ENCODE measurements around the gene PRR11. TPM values are rescaled to one million over a fixed set of nuclear protein-coding genes. Genes with fewer than 3 reads are reported as not detected.
A peak's percentile ranks its signal among the peaks of the same experiment; 100 is the strongest.
"Not testable (repeated sequence)": the region's sequence is repeated elsewhere in the genome, so short reads cannot be mapped to it uniquely, and the experiment has no call there.

The PRR11 gene
- total RNA-seq, 1 experiment from 2014 or later, result 14.7 TPM

- no peak for DNase-seq (ENCODE audit: low read depth)
These were observed 4.0 kb upstream of the PRR11 start for GRCh38 chr17:59151591-59151990.

DNA sequence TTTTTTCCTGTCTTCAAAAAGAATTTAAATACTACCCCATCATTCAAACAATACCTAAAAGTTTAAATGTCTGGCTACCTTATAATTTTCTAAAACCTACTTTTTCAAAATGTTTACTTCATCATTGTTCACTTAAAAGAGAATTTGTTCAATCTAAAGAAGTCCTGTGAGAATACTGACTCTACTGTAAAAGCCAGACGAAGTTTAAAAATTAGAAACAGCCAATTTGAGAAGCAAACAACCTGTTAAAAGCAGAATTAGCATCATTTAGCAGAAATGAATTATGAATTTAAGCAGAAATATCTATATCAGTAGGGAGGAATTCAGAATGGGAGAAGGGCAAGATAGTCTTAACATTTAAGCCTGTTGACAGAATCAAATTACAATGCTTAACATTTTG is 2.6 kb upstream of the PRR11 start:
- DNase-seq (ENCODE audit: low read depth), result no peak

GRCh38 chr17:59154292-59154720 is 1.2 kb upstream of the PRR11 start:
- DNase-seq (ENCODE audit: low read depth), result peak; percentile 63

DNA sequence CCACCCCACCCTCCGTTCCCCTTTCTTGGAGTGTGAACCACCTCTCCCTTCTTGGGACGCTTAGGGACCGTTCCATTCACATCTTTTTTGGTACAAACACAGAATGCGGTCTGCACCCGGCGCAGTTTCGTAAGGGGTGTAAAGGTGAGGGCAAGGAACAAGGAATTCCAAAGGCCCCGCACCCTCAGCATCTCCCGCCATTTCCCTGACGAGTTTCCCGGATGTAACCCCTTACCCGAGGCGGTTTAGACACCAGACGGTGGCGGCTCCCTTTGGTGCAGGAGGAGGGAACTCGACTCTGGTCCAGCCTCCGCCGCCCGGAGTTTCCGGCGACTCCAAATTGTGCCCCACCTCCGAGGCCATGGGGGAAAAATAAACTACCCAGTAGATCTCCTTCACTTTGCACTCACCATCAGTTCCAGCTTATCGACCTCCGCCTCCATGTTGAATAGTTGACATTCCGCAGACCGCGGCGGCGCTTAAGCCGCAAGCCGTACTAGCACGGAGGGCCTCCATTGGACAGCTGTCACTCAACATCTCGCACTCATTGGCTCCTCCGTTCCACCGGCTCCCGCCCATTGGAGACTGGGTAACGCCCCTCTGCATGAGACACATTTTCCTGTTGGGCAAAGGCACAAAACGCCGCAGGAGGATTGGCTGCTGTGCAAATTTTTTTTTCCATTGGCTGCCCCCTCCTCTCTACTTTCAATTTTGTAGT is 666 bp upstream of the PRR11 start, which contains the start of gene SKA2:
Gene SKA2, minus strand, starts transcription at position 466 of the 718 bp plus-strand sequence. Its CDS starts 23 bp downstream, at position 443.
- DNase-seq (ENCODE audit: low read depth), result no peak

- no peak for DNase-seq (ENCODE audit: low read depth)
These were observed 4.8 kb downstream of the PRR11 start for GRCh38 chr17:59160157-59161025.

DNA sequence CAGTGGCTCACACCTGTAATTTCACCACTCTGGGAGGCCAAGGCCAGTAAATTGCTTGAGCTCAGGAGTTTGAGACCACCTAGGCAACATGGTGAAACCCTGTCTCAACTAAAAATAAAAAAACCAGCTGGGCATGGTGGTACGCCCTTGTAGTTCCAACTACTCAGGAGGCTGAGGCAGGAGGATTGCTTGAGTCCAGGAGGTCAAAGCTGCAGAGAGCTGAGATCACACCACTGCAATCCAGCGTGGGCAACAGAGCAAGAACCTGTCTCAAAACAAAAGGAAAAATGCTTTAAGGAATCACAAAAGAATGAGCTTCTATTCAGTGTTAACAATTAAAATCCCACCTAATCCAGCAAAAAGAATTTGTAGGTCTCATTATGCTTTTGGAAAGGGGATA is 5.9 kb downstream of the PRR11 start:
- DNase-seq (ENCODE audit: low read depth), result no peak

GRCh38 chr17:59165933-59166342 is 10.4 kb downstream of the PRR11 start:
- peak; percentile 11 for DNase-seq (ENCODE audit: low read depth)

DNA sequence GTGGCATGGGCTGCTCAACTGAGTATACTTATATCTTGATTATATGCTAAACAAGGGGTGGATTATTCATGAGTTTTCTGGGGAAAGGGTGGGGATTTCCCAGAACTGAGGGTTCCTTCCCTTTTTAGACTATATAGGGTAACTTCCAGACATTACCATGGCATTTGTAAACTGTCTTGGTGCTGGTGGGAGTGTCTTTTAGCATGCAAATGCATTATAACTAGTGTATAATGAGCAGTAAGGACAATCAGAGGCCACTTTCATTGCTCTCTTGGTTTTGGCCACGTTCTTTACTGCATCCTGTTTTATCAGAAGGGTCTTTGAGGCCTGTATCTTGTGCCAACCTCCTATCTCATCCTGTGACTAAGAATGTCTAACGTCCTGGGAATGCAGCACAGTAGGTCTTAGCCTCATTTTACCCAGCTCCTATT is 12.0 kb downstream of the PRR11 start:
- DNase-seq (ENCODE audit: low read depth), result peak; percentile 39

DNA sequence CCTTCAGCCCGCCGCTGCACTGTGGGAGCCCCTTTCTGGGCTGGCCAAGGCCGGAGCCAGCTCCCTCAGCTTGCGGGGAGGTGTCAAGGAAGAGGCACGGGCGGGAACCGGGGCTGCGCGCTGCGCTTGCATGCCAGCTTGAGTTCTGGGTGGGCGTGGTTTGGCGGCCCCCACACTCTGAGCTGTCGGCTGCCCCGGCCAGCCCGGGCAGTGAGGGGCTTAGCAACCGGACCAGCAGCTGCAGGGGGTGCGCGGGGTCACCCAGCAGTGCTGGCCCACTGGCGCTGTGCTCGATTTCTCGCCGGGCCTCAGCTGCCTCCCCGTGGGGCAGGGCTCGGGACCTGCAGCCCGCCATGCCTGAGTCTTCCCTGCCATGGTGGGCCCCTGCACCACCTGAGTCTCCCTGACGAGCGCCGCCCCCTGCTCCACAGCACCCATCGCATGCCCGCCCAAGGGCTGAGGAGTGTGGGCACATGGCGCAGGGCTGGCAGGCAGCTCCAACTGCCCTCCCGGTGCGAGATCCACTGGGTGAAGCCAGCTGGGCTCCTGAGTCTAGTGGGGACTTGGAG is 17.0 kb downstream of the PRR11 start:
- DNase-seq (ENCODE audit: low read depth), result no peak

GRCh38 chr17:59174671-59175070 is 19.1 kb downstream of the PRR11 start:
- no peak for DNase-seq (ENCODE audit: low read depth)

- DNase-seq (ENCODE audit: low read depth), result no peak
These were observed 19.5 kb downstream of the PRR11 start for GRCh38 chr17:59175076-59175475.

GRCh38 chr17:59178266-59178985 is 22.9 kb downstream of the PRR11 start:
- DNase-seq (ENCODE audit: low read depth), result peak; percentile 19

DNA sequence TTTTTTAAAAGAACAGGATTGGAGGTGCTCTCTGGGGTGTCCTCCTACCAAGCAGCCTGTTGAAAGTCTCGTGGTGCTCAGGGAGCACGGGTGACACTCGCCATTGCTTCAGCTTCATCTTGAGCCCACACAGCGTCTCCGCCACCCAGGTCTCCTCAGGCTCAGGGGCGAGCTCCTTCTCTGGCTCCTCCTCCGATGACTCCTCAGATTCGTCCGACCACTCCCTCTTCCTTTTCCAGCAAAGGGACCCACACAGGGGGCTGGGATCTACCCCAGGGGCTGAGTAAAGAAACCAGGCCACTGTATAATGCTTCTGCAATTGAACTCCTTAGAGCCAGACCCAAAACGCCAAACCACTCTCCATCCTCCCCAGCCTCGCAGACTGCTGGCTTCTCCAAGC is 24.1 kb downstream of the PRR11 start:
- DNase-seq (ENCODE audit: low read depth), result not testable (repeated sequence)

- no peak for DNase-seq (ENCODE audit: low read depth)
These were observed 25.1 kb downstream of the PRR11 start for GRCh38 chr17:59180626-59181025.

GRCh38 chr17:59181481-59181880 is 25.9 kb downstream of the PRR11 start:
- no peak for DNase-seq (ENCODE audit: low read depth)

DNA sequence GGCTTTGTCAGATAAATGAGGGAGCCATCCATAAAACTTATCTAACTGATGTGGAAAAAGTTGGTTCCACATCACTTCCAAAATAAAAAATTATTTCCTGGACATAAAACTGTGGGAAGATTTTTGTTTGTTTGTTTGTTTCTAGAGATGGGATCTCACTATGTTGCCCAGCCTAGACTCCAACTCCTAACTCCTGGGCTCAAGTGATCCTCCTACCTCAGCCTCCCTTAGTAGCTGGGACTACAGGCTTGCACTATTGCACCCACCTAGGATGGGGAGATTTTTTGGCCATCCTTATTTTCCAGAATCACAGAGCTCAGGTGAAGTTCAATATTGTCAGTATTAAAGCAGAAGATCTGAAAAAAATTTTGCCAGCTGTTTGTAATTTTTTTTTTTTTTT is 30.5 kb downstream of the PRR11 start:
- DNase-seq (ENCODE audit: low read depth), result no peak

DNA sequence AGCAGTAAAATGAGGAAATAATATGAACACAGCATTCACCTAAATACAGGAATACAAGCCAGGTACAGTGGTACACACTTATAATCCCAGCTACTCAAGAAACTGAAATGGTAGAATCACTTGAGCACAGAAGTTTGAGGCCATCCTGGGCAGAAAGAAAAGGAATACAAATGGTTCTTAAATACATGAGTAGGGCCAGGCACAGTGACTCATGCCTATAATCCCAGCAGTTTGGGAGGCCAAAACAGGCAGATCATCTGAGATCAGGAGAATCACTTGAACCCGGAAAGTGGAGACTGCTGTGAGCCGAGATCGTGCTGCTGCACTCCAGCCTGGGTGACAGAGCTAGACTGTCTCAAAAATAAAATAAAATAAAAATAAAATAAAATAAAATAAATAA is 31.3 kb downstream of the PRR11 start:
- DNase-seq (ENCODE audit: low read depth), result no peak

GRCh38 chr17:59190806-59191205 is 35.3 kb downstream of the PRR11 start:
- DNase-seq (ENCODE audit: low read depth), result no peak

DNA sequence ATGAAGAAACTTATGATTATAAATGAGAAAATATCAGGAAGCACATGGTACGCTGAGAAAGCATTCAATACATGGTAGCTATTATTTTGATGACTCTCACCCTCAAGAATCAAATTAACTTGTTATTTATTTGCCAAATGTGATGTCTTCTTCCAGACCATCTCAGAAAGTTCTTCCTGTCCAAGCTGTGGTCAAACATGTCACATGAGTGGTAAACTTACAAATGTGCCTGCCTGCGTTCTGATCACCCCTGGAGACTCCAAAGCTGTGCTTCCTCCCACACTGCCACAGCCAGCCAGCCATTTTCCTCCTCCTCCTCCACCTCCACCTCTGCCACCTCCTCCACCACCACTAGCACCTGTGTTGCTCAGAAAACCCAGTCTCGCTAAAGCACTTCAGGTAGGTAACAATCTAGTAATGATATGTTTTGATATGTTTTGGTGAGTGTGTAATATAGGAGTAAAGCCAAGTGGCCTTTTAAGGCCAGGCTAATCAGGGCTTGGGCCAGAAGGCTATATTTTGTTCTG is 37.9 kb downstream of the PRR11 start:
- no peak for DNase-seq (ENCODE audit: low read depth)

DNA sequence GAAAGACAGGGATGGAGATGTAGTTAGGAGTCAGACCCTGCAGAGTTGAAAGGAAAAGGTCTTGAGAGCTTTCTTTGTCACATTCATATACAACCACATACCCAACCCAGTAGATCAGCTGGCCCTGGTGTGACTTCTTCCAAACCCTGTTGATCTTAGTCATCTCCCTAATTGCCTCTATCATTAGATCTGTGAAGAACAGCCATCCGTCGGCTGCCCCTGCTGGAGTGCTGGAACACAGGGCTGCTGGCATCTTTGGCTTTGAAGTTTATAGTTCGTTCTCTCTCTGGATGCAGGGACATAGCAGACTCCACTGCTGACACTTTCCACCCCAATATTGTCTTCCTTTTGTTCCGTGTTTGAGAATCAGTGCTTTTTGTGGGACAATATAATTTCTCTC is 43.9 kb downstream of the PRR11 start:
- no peak for DNase-seq (ENCODE audit: low read depth)

- no peak for DNase-seq (ENCODE audit: low read depth)
These were observed 46.8 kb downstream of the PRR11 start for GRCh38 chr17:59202320-59202719.

GRCh38 chr17:59219370-59219769 is 63.8 kb downstream of the PRR11 start:
- DNase-seq (ENCODE audit: low read depth), result no peak

Data from Daoy (cell line).